ENCODE data around the gene KIFAP3. TPM values are rescaled to one million over a fixed set of nuclear protein-coding genes. Genes with fewer than 3 reads are reported as not detected.

Gene KIFAP3
- total and polyA plus RNA-seq, 12 donors = 18.4 to 54.8 (median 30.5) TPM

DNA sequence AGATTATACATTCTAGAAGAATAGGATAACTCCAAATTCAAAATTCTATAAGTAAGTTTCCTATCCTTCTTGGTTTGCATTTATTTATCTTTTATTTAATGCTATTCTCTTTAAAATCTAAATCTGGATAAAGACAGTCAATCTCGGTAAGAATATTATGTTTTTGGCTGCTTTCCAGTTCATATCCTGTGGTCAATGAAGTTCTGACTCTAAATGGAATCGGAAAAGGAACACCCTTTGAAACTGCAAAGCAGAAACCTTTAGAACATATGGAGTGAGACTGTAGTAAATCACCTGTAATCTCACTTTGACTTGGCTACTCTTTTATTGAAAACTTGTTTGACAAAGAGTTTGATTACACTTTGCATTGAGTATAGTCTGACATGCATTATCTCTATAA lies 85.2 kb downstream of the KIFAP3 start:
- Histone ChIP-seq H3K4me1 (replicated peaks in 1 of 2) (no peaks in the 10 kb centered on the region), H3K27ac (no peak overlapping the region), H3K9me3 (replicated peaks in 1 of 3) (no peaks in the 10 kb centered on the region), H3K27me3 (no peaks in the 10 kb centered on the region), H3K36me3 (replicated peaks in 1 of 2) (no peaks in the 10 kb centered on the region), H3K4me3 (no peak overlapping the region)
- no peak for DNase-seq
- intact Hi-C loops (cut with DNase I) = no loop called here
- WGBS, 4 donors = 55 to 64% (median 59%) methylated on average over 2 of the region's 2 CpGs
- TF ChIP-seq POLR2A (IDR thresholded peaks at IDR 0.05) (no peak), CTCF (IDR thresholded peaks at IDR 0.05) (no peak)

- intact Hi-C loops (cut with DNase I) = no loop called here
- Histone ChIP-seq H3K4me1 (replicated peaks in 1 of 2) (no peaks in the 10 kb centered on the region), H3K36me3 (replicated peaks in 1 of 2) (no peaks in the 10 kb centered on the region), H3K4me3 (no peak overlapping the region), H3K27me3 (no peaks in the 10 kb centered on the region), H3K27ac (no peak overlapping the region), H3K9me3 (replicated peaks in 1 of 3) (no peaks in the 10 kb centered on the region)
- TF ChIP-seq CTCF (IDR thresholded peaks at IDR 0.05) (no peak), POLR2A (IDR thresholded peaks at IDR 0.05) (no peak)
- 96 to 100% (median 98%) methylated on average over 1 of the region's 1 CpG for WGBS, 4 donors
- no peak for DNase-seq
Observed at GRCh38 chr1:169985757-169986156, 88.7 kb downstream of the KIFAP3 start.

DNA sequence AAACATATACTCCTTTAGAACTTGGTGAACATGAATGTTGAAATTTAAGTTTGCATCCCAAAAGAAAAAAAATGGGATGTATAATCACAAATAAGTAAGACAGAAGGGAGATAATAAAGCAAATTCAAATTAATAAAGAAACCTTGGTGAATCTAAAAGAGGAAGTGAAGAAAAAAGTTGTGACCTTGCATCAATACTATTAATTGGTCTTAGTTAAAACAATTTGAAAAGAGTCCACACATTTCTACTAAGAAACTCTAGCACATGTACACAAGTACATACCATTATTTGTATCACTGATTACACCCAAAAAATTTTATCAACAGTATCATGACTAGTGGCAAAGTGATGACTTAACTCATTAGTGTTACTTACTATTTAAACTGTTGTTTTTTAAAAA lies 100.4 kb downstream of the KIFAP3 start:
- Histone ChIP-seq H3K27me3 (no peaks in the 10 kb centered on the region), H3K4me3 (no peak overlapping the region), H3K9me3 (replicated peaks in 1 of 3) (no peaks in the 10 kb centered on the region), H3K36me3 (replicated peaks in 1 of 2) (no peaks in the 10 kb centered on the region), H3K4me1 (replicated peaks in 1 of 2) (no peaks in the 10 kb centered on the region), H3K27ac (no peak overlapping the region)
- intact Hi-C loops (cut with DNase I) = no loop called here
- TF ChIP-seq CTCF (IDR thresholded peaks at IDR 0.05) = no peak
- no peak for TF ChIP-seq POLR2A (IDR thresholded peaks at IDR 0.05)
- no peak for DNase-seq

DNA sequence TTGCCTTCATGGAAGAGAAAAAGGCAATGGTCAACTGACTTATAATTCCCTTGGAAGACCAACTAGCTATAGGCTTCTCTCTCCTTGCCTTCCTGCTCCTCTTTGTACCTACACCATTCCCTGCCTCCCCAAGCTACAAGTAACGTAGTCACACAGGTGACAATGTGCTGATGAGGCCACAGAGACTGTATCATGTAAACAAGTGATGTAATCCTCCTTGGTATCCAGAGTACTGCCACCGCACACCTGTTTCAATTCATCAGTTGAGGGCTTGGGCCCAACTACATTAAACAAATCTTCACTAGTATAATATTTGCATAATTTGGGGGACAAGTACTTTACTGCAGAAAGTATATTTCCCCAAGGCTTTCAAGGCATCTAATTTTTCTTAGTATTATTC lies 104.4 kb downstream of the KIFAP3 start:
- WGBS, 4 donors = 97 to 100% (median 98%) methylated on average over 2 of the region's 2 CpGs

More for the DNA sequence above, 104.4 kb downstream of the KIFAP3 start:
- Histone ChIP-seq H3K27me3 (no peaks in the 10 kb centered on the region), H3K27ac (no peak overlapping the region), H3K9me3 (replicated peaks in 1 of 3) (no peaks in the 10 kb centered on the region), H3K4me1 (replicated peaks in 1 of 2) (no peaks in the 10 kb centered on the region), H3K36me3 (replicated peaks in 1 of 2) (no peaks in the 10 kb centered on the region), H3K4me3 (no peak overlapping the region)
- DNase-seq = no peak
- intact Hi-C loops (cut with DNase I) = no loop called here
- TF ChIP-seq POLR2A (IDR thresholded peaks at IDR 0.05) (no peak), CTCF (IDR thresholded peaks at IDR 0.05) (no peak)

All from adrenal gland (tissue), 12 donors.